Measurements from ENCODE around the gene MYO7A.

Gene MYO7A

DNA sequence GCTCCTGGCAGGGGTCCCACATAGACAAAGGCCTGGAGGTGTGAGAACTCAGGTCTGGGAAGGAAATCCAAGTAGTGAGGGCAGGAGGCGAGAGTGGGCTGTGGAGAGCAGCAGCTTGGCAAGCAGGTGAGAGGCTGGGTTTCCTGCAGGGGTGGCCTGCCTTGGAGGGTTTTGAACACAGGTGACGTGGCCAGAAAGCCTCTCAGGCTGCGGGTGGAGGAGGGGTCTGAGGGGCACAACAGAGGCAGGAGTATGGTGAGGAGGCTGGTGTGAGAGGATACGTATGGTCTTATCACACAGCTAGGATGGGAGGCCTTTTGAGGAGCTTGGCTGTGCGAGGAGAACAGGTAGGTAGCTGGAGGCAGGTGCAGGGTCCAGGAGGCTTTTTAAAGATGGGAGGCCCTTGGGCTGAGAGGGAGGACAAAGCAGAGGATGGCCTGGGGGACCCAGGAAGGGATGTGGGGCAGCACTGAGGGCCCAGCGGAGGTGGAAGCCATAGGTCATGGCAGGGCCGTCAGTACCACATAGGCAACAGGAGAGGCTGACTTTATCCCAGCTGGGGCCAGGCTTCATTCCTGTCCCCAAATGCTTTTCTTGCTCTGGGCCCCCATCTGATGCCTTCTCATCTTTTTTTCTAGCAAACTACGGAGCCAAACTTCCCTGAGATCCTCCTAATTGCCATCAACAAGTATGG lies 84.4 kb downstream of the MYO7A start:
- Histone ChIP-seq H3K79me2 (ENCODE audit: control insufficient read depth, low read length) (no peaks in the 10 kb centered on the region), H3K9me2 (replicated peaks; ENCODE audit: control insufficient read depth, low read length) (no peaks in the 10 kb centered on the region), H3K4me3 (ENCODE audit: low read length) (no peak overlapping the region), H3K27me3 (ENCODE audit: control insufficient read depth, low read length) (no peaks in the 10 kb centered on the region), H3K4me2 (ENCODE audit: low read length) (no peak overlapping the region), H3K27ac (ENCODE audit: low read depth, low read length) (no peak overlapping the region), H3K9me3 (ENCODE audit: control insufficient read depth, insufficient read depth, low read length) (no peaks in the 10 kb centered on the region), H3K36me3 (ENCODE audit: control insufficient read depth, low read length) (no peaks in the 10 kb centered on the region), H3K4me1 (ENCODE audit: control insufficient read depth, low read length) (no peaks in the 10 kb centered on the region), H4K20me1 (ENCODE audit: control insufficient read depth, insufficient read depth, low read depth, low read length) (no peaks in the 10 kb centered on the region), H3F3A (ENCODE audit: control insufficient read depth, insufficient read depth) (no peaks in the 10 kb centered on the region)
- TF ChIP-seq EZH2phosphoT487 (IDR thresholded peaks at IDR 0.05; ENCODE audit: borderline replicate concordance, low read length) = no peak
- TF ChIP-seq, protein P1, sequence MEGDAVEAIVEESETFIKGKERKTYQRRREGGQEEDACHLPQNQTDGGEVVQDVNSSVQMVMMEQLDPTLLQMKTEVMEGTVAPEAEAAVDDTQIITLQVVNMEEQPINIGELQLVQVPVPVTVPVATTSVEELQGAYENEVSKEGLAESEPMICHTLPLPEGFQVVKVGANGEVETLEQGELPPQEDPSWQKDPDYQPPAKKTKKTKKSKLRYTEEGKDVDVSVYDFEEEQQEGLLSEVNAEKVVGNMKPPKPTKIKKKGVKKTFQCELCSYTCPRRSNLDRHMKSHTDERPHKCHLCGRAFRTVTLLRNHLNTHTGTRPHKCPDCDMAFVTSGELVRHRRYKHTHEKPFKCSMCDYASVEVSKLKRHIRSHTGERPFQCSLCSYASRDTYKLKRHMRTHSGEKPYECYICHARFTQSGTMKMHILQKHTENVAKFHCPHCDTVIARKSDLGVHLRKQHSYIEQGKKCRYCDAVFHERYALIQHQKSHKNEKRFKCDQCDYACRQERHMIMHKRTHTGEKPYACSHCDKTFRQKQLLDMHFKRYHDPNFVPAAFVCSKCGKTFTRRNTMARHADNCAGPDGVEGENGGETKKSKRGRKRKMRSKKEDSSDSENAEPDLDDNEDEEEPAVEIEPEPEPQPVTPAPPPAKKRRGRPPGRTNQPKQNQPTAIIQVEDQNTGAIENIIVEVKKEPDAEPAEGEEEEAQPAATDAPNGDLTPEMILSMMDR (IDR thresholded peaks at IDR 0.05; ENCODE audit: low read depth, low read length, poor library complexity, severe bottlenecking) = no peak

DNA sequence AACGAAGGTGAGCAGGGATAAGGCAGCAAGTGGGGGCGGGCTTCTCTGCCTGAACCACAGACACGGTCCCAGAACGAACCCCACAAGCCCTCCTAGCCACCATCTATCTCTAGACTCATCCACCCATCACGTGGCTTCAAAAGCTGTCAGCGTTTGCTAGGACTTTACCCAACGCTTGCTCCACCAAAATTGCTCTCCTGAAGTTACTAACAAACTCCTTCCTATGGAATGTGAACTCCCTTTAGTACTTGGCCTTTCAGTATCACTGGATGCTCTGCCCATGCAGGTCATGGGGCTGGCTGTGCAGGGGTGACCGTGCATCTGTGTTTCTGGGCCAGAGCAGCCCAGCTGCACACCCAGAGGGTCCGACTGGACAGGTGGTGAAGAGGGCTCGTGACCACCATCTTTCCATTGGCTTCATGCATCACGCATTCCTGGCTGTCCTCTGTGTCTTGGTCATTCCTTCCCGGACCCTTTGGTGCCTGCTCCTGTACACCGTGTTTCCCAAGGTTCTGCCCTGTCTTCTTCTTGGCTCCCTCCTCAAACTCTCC lies 85.1 kb downstream of the MYO7A start:
- Histone ChIP-seq H3K79me2 (ENCODE audit: control insufficient read depth, low read length) (no peaks in the 10 kb centered on the region), H3K9me3 (ENCODE audit: control insufficient read depth, insufficient read depth, low read length) (no peaks in the 10 kb centered on the region), H4K20me1 (ENCODE audit: control insufficient read depth, insufficient read depth, low read depth, low read length) (no peaks in the 10 kb centered on the region), H3K4me2 (ENCODE audit: low read length) (no peak overlapping the region), H3K9me2 (replicated peaks; ENCODE audit: control insufficient read depth, low read length) (no peaks in the 10 kb centered on the region), H3K4me1 (ENCODE audit: control insufficient read depth, low read length) (no peaks in the 10 kb centered on the region), H3K27ac (ENCODE audit: low read depth, low read length) (no peak overlapping the region), H3F3A (ENCODE audit: control insufficient read depth, insufficient read depth) (no peaks in the 10 kb centered on the region), H3K36me3 (ENCODE audit: control insufficient read depth, low read length) (no peaks in the 10 kb centered on the region), H3K4me3 (ENCODE audit: low read length) (no peak overlapping the region), H3K27me3 (ENCODE audit: control insufficient read depth, low read length) (no peaks in the 10 kb centered on the region)
- TF ChIP-seq, protein P1 (IDR thresholded peaks at IDR 0.05; ENCODE audit: low read depth, low read length, poor library complexity, severe bottlenecking) = no peak
- TF ChIP-seq EZH2phosphoT487 (IDR thresholded peaks at IDR 0.05; ENCODE audit: borderline replicate concordance, low read length) = no peak

DNA sequence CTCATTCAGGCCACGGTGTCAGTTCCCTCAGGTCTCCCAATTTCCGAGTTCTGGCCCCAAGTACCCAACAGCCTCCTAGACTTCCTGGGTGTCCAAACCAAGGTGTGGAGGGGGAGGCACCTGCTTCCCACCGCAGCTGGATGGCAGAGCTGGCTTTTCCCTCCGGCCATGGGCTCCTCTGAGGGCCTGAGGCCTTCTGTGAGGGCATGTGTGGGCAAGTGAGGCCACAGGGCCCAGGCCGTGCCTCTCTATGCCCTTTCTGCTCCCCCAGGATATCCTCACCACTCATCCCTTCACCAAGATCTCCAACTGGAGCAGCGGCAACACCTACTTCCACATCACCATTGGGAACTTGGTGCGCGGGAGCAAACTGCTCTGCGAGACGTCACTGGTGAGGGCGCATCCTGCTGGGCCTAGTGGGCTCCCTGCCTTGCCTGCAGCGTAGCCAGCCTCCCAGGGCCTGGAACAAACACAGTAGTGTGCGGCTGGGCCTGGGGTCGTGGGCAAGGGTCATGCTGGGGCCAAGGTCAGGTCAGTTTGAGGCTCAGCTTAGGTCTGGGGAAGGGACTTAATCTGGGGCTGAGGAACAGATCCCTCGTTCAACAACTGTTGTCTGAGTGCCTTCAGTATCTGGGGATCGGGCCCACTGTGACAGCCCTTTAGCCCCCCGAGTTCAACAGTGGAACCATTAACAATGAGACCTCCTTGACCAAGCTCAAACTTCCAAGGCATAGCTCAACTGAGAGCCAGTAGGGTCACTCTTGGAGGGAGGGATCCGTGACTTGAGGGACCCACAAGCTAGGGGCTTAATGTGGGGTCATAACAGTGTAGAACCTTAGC lies 85.8 kb downstream of the MYO7A start:
- no peak overlapping the region for H3K4me2 ChIP-seq (ENCODE audit: low read length)
- no peak for TF ChIP-seq EZH2phosphoT487 (IDR thresholded peaks at IDR 0.05; ENCODE audit: borderline replicate concordance, low read length)
- TF ChIP-seq, protein P1 (IDR thresholded peaks at IDR 0.05; ENCODE audit: low read depth, low read length, poor library complexity, severe bottlenecking) = no peak
- H3K9me2 ChIP-seq (replicated peaks; ENCODE audit: control insufficient read depth, low read length) = no peaks in the 10 kb centered on the region
- no peaks in the 10 kb centered on the region for H3K9me3 ChIP-seq (ENCODE audit: control insufficient read depth, insufficient read depth, low read length)
- H3K27ac ChIP-seq (ENCODE audit: low read depth, low read length) = no peak overlapping the region
- no peaks in the 10 kb centered on the region for H3K27me3 ChIP-seq (ENCODE audit: control insufficient read depth, low read length)
- H3K79me2 ChIP-seq (ENCODE audit: control insufficient read depth, low read length) = no peaks in the 10 kb centered on the region
- no peaks in the 10 kb centered on the region for H3K36me3 ChIP-seq (ENCODE audit: control insufficient read depth, low read length)
- no peaks in the 10 kb centered on the region for H3K4me1 ChIP-seq (ENCODE audit: control insufficient read depth, low read length)
- no peaks in the 10 kb centered on the region for H3F3A ChIP-seq (ENCODE audit: control insufficient read depth, insufficient read depth)
- no peak overlapping the region for H3K4me3 ChIP-seq (ENCODE audit: low read length)
- H4K20me1 ChIP-seq (ENCODE audit: control insufficient read depth, insufficient read depth, low read depth, low read length) = no peaks in the 10 kb centered on the region
